Keratinocyte (primary cell): ENCODE data around the gene CPED1. TPM values are rescaled to one million over a fixed set of nuclear protein-coding genes. Genes with fewer than 3 reads are reported as not detected.

Experiments used
- DNase-seq: peaks from one replicate; pipeline ENCODE4 v3.0.0-alpha.2; 2011; ENCODE audit warnings: low read depth, missing footprints, low spot score
- FAIRE-seq: peaks from 2 replicates; lab custom pipeline; 2011; peaks lifted over from hg19 to GRCh38; lab: Jason Lieb, UNC
- H2AFZ ChIP-seq: 2 replicates; pipeline ENCODE4 v1.6.0; 2012; ENCODE audit warnings: low read length, control low read depth, inconsistent platforms; ENCODE audit not compliant: control insufficient read depth
- H3K27ac ChIP-seq: 2 replicates; pipeline ENCODE4 v1.5.1; 2011; ENCODE audit warnings: low read length; ENCODE audit not compliant: control insufficient read depth, insufficient read depth
- H3K27me3 ChIP-seq: 3 replicates; pipeline ENCODE4 v1.6.0; 2011; ENCODE audit warnings: low read length; ENCODE audit not compliant: control insufficient read depth, insufficient read depth; ENCODE audit errors: extremely low read depth
- H3K36me3 ChIP-seq, 2 experiments: 2 replicates in 1 of 2; 3 replicates in 1 of 2; pipeline ENCODE4 v1.5.1; 2011; ENCODE audit warnings: low read length in 2 of 2, mild to moderate bottlenecking in 1 of 2; ENCODE audit not compliant: control insufficient read depth in 2 of 2, insufficient read depth in 2 of 2; ENCODE audit errors: extremely low read depth in 1 of 2
- H3K4me1 ChIP-seq: 3 replicates; pipeline ENCODE4 v1.5.1; 2011; ENCODE audit warnings: low read length; ENCODE audit not compliant: control insufficient read depth, insufficient read depth; ENCODE audit errors: extremely low read depth
- H3K4me2 ChIP-seq: 3 replicates; pipeline ENCODE4 v1.6.0; 2011; ENCODE audit warnings: low read depth, low read length; ENCODE audit not compliant: control insufficient read depth, insufficient read depth; ENCODE audit errors: extremely low read depth
- H3K4me3 ChIP-seq, 3 experiments: fragments of 200-600 bp in 1 of 3; sonication (generic) in 1 of 3; 2 replicates in 2 of 3; 3 replicates in 1 of 3; pipeline ENCODE4 v1.5.1; 2011 to 2016; ENCODE audit warnings: low read length in 3 of 3, mild to moderate bottlenecking in 3 of 3, control low read depth in 2 of 3, inconsistent platforms in 1 of 3, low read depth in 1 of 3, mixed read lengths in 1 of 3, mixed run types in 1 of 3, moderate library complexity in 1 of 3; ENCODE audit not compliant: control insufficient read depth in 2 of 3, insufficient read depth in 2 of 3; ENCODE audit errors: extremely low read depth in 1 of 3
- H3K79me2 ChIP-seq: 2 replicates; pipeline ENCODE4 v1.6.0; 2012; ENCODE audit warnings: low read length; ENCODE audit not compliant: control insufficient read depth, insufficient read depth
- H3K9ac ChIP-seq: 3 replicates; pipeline ENCODE4 v1.6.0; 2011; ENCODE audit warnings: low read length; ENCODE audit not compliant: control insufficient read depth, insufficient read depth; ENCODE audit errors: extremely low read depth
- H3K9me1 ChIP-seq: 3 replicates; pipeline ENCODE4 v1.6.0; 2011; ENCODE audit warnings: low read length; ENCODE audit not compliant: control insufficient read depth, insufficient read depth; ENCODE audit errors: extremely low read depth
- H3K9me3 ChIP-seq: 2 replicates; pipeline ENCODE4 v1.5.1; 2012; ENCODE audit warnings: low read depth, low read length; ENCODE audit not compliant: control insufficient read depth
- H4K20me1 ChIP-seq: 3 replicates; pipeline ENCODE4 v1.6.0; 2011; ENCODE audit warnings: low read length; ENCODE audit not compliant: control insufficient read depth, insufficient read depth; ENCODE audit errors: extremely low read depth
- CTCF ChIP-seq, 3 experiments: IDR thresholded peaks in 1 of 3; conservative IDR thresholded peaks in 1 of 3; optimal IDR thresholded peaks in 1 of 3; 2 replicates in 2 of 3; 3 replicates in 1 of 3; pipeline versions ENCODE3 to v1.5.1; 2011; ENCODE audit warnings: low read length in 3 of 3, mild to moderate bottlenecking in 3 of 3, moderate library complexity in 2 of 3, control low read depth in 1 of 3, inconsistent platforms in 1 of 3; ENCODE audit not compliant: insufficient read depth in 2 of 3; ENCODE audit errors: extremely low read depth in 1 of 3
- EZH2 ChIP-seq: IDR thresholded peaks from one replicate; pipeline ENCODE4 v1.6.1; 2012; ENCODE audit warnings: inconsistent platforms, mild to moderate bottlenecking, low read length, moderate library complexity
- dilution Hi-C: fragments of 300-500 bp; cut with MboI; formaldehyde crosslinking; loops from one replicate; pipeline ENCODE4 v1.7.0; 2020; ENCODE audit warnings: low sequenced_read_pairs; ENCODE audit not compliant: extremely low pct_ligation_motif_present
- polyA plus RNA-seq, 5 experiments: library from polyadenylated mRNA; depleted of rRNA in 3 of 5; stranded (reverse) in 3 of 5; stranded (forward) in 1 of 5; unstranded in 1 of 5; fragments of >200 nt; gene quantifications; 1 replicate in 1 of 5; 2 replicates in 3 of 5; 3 replicates in 1 of 5; pipeline versions ENCODE4 v1.2.1 to v1.2.3, GENCODE V29; 2011 to 2012; ENCODE audit warnings: missing spikeins in 2 of 5, low read depth in 1 of 5, low replicate concordance in 1 of 5

The CPED1 gene
- polyA plus RNA-seq, 1 donor (not counting 4 experiments of a cell fraction or from before 2014, with no cell fraction given) = 0.62 TPM

GRCh38 chr7:121039510-121039822 lies 51.0 kb downstream of the CPED1 start:
- no peak for FAIRE-seq
- no peak for TF ChIP-seq EZH2
- no peak for TF ChIP-seq CTCF (optimal IDR thresholded peaks at IDR 0.05 in 1 of 3, IDR thresholded peaks at IDR 0.05 in 1 of 3, conservative IDR thresholded peaks at IDR 0.05 in 1 of 3; ENCODE audit: extremely low read depth in 1 of 3, insufficient read depth in 2 of 3, low read length in 3 of 3)
- no peak overlapping the region for H3K27ac ChIP-seq

GRCh38 chr7:121039994-121040393 lies 51.5 kb downstream of the CPED1 start:
- dilution Hi-C loops = no loop called here
- Histone ChIP-seq H3K4me3 (no peak overlapping the region), H3K27me3 (no peaks in the 10 kb centered on the region), H4K20me1 (no peaks in the 10 kb centered on the region), H3K79me2 (no peaks in the 10 kb centered on the region), H3K4me1 (no peaks in the 10 kb centered on the region), H3K9me1 (no peaks in the 10 kb centered on the region), H2AFZ (no peak overlapping the region), H3K27ac (no peak overlapping the region), H3K36me3 (no peaks in the 10 kb centered on the region), H3K4me2 (no peak overlapping the region), H3K9ac (no peak overlapping the region), H3K9me3 (no peaks in the 10 kb centered on the region)
- FAIRE-seq = no peak
- no peak for DNase-seq
- TF ChIP-seq CTCF (optimal IDR thresholded peaks at IDR 0.05 in 1 of 3, IDR thresholded peaks at IDR 0.05 in 1 of 3, conservative IDR thresholded peaks at IDR 0.05 in 1 of 3; ENCODE audit: extremely low read depth in 1 of 3, insufficient read depth in 2 of 3, low read length in 3 of 3) = no peak
- TF ChIP-seq EZH2 = no peak

More at GRCh38 chr7:121039510-121039822, 51.0 kb downstream of the CPED1 start:
- no peak overlapping the region for H2AFZ ChIP-seq
- no peaks in the 10 kb centered on the region for H3K36me3 ChIP-seq
- H3K79me2 ChIP-seq = no peaks in the 10 kb centered on the region
- no peak overlapping the region for H3K4me2 ChIP-seq
- H3K9me3 ChIP-seq = no peaks in the 10 kb centered on the region
- no peaks in the 10 kb centered on the region for H3K27me3 ChIP-seq
- no peak for DNase-seq
- H3K9me1 ChIP-seq = no peaks in the 10 kb centered on the region
- no peaks in the 10 kb centered on the region for H4K20me1 ChIP-seq
- H3K4me3 ChIP-seq = no peak overlapping the region
- no peaks in the 10 kb centered on the region for H3K4me1 ChIP-seq
- dilution Hi-C loops = no loop called here
- no peak overlapping the region for H3K9ac ChIP-seq
